NCI-H1930 (cell line): ENCODE results near the gene DDHD1.
"Not testable (repeated sequence)": the region's sequence is repeated elsewhere in the genome, so short reads cannot be mapped to it uniquely, and the experiment has no call there.

ENCODE experiments used
- DNase-seq, 2 experiments: peaks; one replicate each; lab custom pipeline; 2025; lab: John Stamatoyannopoulos, UW

Gene DDHD1

GRCh38 chr14:53152184-53152886 is 788 bp downstream of the DDHD1 start:
- no peak for DNase-seq

DNA sequence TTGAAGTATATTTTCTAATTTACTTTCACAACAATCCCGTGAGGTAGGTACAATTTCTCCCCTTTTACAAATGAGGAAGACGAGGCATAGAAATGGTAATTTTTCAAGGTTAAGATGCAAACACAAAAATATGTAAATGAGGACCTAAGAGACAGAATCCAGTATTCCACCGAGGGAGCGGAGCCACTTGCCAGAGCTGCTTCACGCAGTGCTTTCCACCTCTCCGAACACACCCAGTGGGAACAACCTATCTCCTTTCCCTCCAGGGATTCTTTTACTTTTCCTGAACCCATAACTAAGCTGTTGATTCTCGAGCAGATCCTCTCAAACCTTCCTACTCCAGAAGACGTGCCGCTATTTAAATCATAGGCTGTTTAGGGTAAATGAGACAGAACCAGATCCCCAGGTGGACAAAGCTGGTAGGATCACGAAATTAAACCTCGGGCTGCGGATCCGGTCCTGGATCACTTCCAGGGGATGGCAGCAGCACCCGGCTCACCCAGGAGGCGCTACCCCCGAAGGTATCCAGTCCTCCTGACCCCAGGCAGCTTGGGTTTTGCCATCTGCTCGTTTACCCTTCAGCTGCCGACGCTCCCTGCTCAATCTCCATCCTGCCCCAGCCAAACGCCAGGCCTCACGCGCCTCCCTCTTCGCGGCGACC is 1.5 kb downstream of the DDHD1 start:
- peak in 1 of 2 experiments; percentile 9 for DNase-seq

- DNase-seq, result no peak
These were observed 3.3 kb downstream of the DDHD1 start for GRCh38 chr14:53149668-53150316.

DNA sequence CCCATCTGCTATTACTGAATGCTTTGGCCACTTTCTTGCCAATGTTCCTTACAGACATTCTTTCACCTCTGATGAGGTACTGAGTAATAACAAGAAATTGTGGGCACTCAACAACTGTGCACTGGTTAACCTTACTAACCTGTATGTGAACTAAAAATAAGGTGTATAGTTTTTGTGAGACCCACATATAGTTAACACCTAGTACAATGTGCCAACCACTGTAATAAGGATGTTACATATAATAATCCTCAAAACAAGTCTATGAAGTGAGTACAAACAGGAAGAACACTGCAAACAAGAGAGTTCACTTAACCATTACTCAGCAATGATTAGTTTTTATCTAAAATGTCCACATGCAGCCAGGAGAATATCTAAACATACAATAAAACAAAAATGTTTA is 4.5 kb downstream of the DDHD1 start:
- no peak for DNase-seq

- no peak for DNase-seq
These were observed 5.2 kb downstream of the DDHD1 start for GRCh38 chr14:53147893-53148292.

GRCh38 chr14:53147208-53147607 is 5.9 kb downstream of the DDHD1 start:
- DNase-seq, result no peak

DNA sequence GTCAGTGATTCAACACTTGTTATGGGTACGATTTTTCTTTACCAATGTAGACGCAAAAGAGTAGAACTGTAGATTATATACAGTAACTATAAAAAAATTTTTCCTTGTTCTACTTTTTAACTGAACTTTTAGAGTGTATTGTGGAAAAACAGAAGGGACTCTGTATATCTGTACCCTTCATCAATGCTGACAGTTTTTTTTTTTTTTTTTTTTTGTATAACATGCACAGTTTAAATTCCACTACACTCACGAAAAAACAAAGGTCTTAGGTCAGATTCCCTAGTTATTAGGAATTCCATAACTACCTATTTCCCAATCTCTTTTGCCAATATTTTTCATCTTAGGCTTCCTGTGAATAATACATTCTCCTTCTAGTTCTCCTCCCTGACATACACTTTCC is 6.4 kb downstream of the DDHD1 start:
- no peak for DNase-seq

DNA sequence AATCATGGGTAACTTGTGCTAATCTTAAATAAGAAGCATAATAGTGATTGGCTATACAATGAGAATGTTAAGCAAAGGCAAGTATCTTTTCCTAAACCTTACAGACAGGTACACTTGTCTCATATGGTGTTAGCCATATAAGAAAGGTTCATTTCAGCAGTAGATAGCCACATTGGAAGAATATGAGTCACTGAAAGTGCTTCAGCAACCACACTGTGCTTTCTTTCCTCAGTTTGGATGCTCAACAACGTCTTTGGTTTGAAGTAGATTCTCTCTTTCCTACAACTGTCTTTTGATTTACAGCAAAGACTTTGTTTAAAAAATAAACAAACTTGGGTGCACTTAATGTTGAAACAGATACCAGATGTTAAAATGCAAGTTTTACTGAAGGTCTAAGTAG is 8.9 kb downstream of the DDHD1 start:
- no peak for DNase-seq

DNA sequence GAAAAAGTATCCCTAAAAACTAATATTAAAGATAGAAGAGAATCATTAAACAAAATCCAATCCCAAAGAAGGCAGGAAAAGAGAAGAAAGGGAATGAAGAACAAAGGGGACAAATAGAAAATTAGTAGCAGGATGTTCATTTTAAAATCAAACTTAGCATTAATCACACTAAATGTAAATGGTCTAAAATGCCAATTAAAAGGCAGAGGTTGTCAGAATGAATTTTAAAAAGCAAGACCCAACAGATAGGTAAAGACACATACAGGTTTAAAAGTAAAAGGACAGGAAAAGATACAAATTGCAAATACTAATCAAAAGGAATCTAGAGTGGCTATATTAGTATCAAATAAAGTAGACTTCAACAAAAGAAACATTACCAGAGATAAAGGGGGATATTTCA is 12.5 kb downstream of the DDHD1 start:
- no peak for DNase-seq

GRCh38 chr14:53137568-53138203 is 15.4 kb downstream of the DDHD1 start:
- DNase-seq, result no peak

- not testable (repeated sequence) for DNase-seq
These were observed 22.6 kb downstream of the DDHD1 start for GRCh38 chr14:53130491-53130890.

DNA sequence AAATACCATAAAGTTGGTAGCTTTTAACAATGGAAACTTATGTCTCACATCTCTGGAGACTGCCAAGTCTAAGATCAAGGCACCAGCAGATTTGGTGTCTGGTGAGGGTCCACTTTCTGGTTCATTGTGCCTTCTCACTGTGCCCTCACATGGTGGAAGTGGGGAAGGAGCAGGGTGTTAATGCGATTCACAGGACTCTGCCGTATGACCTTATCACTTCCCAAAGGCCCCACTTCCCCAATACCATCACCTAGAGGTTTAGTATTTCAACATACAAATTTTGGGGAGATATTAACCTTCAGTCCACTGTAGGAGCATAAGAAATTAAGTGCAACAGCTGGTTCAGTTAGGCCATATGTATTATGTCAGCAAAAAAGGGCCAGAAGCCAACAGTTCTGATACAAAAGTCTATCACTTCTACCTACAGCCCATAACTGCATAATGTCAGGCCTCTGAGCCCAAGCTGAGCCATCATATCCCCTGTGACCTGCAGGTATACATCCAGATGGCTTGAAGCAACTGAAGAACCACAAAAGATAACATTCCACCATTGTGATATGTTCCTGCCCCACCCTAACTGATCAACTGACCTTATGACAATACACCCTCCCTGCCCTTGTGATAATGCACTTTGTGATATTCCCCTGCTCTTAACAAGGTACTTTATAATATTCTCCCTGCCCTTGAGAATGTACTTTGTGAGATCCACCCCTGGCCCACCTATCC is 24.7 kb downstream of the DDHD1 start:
- no peak for DNase-seq

DNA sequence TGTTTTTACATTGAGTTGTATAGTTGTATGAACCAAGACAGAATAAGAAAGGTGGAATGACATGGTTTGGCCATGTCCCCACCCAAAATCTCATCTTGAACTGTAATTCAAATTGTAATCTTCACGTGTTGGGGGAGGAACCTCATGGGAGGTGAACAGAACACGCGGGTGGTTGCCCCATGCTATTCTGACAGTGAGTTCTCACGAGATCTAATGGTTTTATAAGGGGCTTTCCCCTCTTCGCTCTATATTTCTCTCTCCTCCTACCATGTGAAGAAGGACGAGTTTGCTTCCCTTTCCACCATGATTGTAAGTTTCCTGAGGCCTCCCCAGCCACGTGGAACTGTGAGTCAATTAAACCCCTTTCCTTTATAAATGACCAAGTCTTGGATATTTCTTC is 25.3 kb downstream of the DDHD1 start:
- no peak for DNase-seq

DNA sequence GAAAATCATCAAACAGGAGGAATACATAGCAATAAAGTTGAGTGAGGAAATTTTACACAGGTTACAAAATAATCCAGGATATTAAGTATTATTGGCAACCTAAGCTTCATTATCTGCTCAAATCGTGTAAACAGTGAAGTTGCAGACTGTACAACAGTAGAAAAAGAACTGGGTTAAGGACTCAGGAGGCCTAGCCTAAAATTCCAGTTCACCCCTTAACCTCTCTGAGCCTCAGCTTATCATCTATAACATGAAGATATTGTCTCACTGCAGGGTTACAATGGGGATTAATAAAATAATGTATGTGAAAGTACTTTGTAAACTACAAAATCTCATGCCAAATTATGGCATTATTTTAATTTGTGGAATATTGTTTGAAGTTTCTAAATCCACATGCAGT is 26.0 kb downstream of the DDHD1 start:
- no peak for DNase-seq

- no peak for DNase-seq
These were observed 26.4 kb downstream of the DDHD1 start for GRCh38 chr14:53126731-53127130.

DNA sequence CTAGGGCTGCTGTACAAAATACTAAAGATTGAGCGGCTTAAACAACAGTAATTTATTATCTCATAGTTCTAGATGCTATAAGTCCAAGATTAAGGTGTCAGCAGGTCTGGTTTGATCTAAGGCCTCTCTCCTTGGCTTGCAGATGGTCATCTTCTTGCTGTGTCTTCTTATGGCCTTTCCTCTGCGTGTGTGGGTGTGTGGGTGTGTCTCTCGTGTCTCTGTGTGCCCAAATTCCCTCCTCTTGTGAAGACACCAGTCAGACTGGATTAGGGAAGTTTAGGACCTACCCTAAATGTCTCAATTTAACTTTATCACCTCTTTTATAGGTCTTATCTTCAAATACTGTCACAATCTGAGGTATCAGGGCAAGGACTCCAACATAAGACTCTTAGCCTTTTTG is 28.3 kb downstream of the DDHD1 start:
- no peak for DNase-seq

DNA sequence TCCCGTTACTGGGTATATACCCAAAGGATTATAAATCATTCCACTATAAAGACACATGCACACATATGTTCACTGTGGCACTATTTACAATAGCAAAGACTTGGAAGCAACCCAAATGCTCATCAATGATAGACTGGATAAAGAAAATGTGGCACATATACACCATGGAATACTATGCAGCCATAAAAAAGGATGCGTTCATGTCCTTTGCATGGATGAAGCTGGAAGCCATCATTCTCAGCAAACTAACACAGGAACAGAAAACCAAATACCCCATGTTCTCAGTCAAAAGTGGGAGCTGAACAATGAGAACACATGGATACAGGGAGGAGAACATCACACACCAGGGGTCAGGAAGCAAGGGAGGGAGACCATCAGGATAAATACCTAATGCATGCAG is 31.7 kb downstream of the DDHD1 start:
- not testable (repeated sequence) for DNase-seq

GRCh38 chr14:53117479-53117878 is 35.6 kb downstream of the DDHD1 start:
- not testable (repeated sequence) for DNase-seq

DNA sequence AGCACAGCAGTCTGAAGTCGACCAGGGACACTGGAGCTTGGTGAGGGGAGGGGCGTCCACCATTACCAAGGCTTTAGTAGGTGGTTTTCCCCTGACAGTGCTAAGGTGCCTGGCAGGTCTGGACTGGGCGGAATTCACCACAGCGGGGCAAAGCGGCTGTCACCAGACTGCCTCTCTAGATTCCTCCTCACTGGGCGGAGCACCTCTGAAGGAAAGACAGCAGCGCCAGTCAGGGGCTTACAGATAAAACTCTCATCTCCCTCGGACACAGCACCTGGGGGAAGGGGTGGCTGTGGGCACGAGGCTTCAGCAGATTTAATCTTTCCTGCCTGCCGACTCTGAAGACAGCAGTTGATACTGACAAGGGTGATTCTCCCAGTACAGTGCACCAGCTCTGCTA is 39.1 kb downstream of the DDHD1 start:
- DNase-seq, result no peak

DNA sequence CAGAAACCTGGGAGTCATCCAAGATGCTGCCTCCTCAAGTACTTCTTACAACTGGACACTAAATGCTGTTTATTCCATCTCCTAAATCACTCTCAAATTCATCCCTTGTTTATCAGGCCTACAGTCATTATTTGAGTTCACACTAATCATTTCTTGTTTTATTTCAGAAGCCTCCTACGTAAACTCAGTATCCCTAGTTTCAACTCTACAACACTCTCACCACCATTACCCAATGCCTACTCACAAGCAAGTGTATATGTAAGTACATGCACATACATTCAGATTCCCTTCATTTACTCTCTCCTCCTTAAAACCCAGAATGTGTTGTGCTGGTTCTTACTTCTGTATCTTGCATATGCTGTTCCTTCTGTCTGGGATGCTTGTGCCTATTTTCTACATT is 43.0 kb downstream of the DDHD1 start:
- DNase-seq, result no peak

- DNase-seq, result no peak
These were observed 43.8 kb downstream of the DDHD1 start for GRCh38 chr14:53109105-53110041.
